Upper lobe of left lung (tissue), 6 donors: ENCODE measurements around the gene MYH1. TPM values are rescaled to one million over a fixed set of nuclear protein-coding genes. Genes with fewer than 3 reads are reported as not detected.

Source experiments
- ATAC-seq, 2 donors: fragments of 200-7000 bp; cut with Tn5 transposase; one replicate each; pipeline ENCODE4 v1.9.1; 2022; ENCODE audit warnings: mild to moderate bottlenecking in 2 of 2, moderate library complexity in 2 of 2; ENCODE audit not compliant: low FRiP score in 2 of 2
- DNase-seq, 2 donors: peaks; one replicate each; pipeline ENCODE4 v3.0.0-alpha.2; 2019 to 2020
- H3K27ac ChIP-seq, 4 donors: fragments of 200-600 bp; sonication (generic); one replicate each; pipeline ENCODE4 v1.5.1; 2016 to 2019
- H3K27me3 ChIP-seq, 4 donors: fragments of 200-600 bp; sonication (generic); one replicate each; pipeline ENCODE4 v1.5.1; 2017 to 2019
- H3K36me3 ChIP-seq, 4 donors: fragments of 200-600 bp; sonication (generic); one replicate each; pipeline ENCODE4 v1.5.1; 2016 to 2019
- H3K4me1 ChIP-seq, 4 donors: fragments of 200-600 bp; sonication (generic); one replicate each; pipeline ENCODE4 v1.5.1; 2018 to 2019
- H3K4me3 ChIP-seq, 4 donors: fragments of 200-600 bp; sonication (generic); one replicate each; pipeline ENCODE4 v1.5.1; 2017 to 2019; ENCODE audit warnings: mild to moderate bottlenecking in 2 of 4, moderate library complexity in 1 of 4
- H3K9me3 ChIP-seq, 4 donors: fragments of 200-600 bp; sonication (generic); one replicate each; pipeline ENCODE4 v1.5.1; 2018 to 2019
- CTCF ChIP-seq, 6 experiments: fragments of 450-650 bp in 4 of 6; fragments of 200-600 bp in 2 of 6; sonication (generic) in 2 of 6; IDR thresholded peaks; one replicate each; pipeline ENCODE4 v1.5.1; 2016 to 2019; ENCODE audit warnings: antibody characterized with exemption in 6 of 6
- EP300 ChIP-seq, 4 donors: sonication (generic); formaldehyde crosslinking; IDR thresholded peaks; one replicate each; pipeline ENCODE4 v1.5.1; 2017; ENCODE audit warnings: antibody characterized with exemption in 4 of 4, control low read depth in 2 of 4
- POLR2A ChIP-seq, 4 donors: fragments of 450-650 bp; IDR thresholded peaks; one replicate each; pipeline ENCODE4 v1.5.1; 2016 to 2017; ENCODE audit warnings: antibody characterized with exemption in 4 of 4, mild to moderate bottlenecking in 2 of 4
- POLR2AphosphoS5 ChIP-seq, 2 donors: sonication (generic); formaldehyde crosslinking; IDR thresholded peaks; one replicate each; pipeline ENCODE4 v1.5.1; 2017; ENCODE audit warnings: antibody characterized with exemption in 2 of 2
- WGBS, 2 donors: methylation state at CpG; one replicate each; pipeline ENCODE4 v1.1.5; 2017 to 2018; 5-methylcytosine and 5-hydroxymethylcytosine counted together
- total RNA-seq, 6 donors: library from RNA; depleted of rRNA in 4 of 6; stranded (reverse); fragments of >200 nt in 4 of 6; gene quantifications; one replicate each; pipeline versions ENCODE4 v1.1.0 to v1.2.1, GENCODE V29; 2016 to 2021
- donor health status: DM: no; HTN: no; CAD: no; lungs with moderate emphysema.
- donor health status: DM: no; HTN: yes; CAD: no; lungs with severe emphysema.

MYH1 gene
- total RNA-seq, 6 donors from 2014 or later = under 0.01 to 0.10 (median 0.08) TPM; not detected in 2

GRCh38 chr17:10474536-10474935, 43.8 kb downstream of the MYH1 start:
- H3K9me3 ChIP-seq = no peaks in the 10 kb centered on the region
- no peaks in the 10 kb centered on the region for H3K4me1 ChIP-seq
- H3K27me3 ChIP-seq = no peaks in the 10 kb centered on the region
- H3K27ac ChIP-seq = no peak overlapping the region
- H3K36me3 ChIP-seq = no peaks in the 10 kb centered on the region
- H3K4me3 ChIP-seq = no peak overlapping the region
- no peak for ATAC-seq
- WGBS, 2 donors = 70 to 78% methylated on average over 4 of the region's 4 CpGs
- TF ChIP-seq POLR2AphosphoS5 (IDR thresholded peaks at IDR 0.05) (no peak), EP300 (IDR thresholded peaks at IDR 0.05) (no peak), POLR2A (IDR thresholded peaks at IDR 0.05) (no peak), CTCF (IDR thresholded peaks at IDR 0.05) (no peak)
- DNase-seq = no peak

- no peak overlapping the region for H3K4me3 ChIP-seq
- no peaks in the 10 kb centered on the region for H3K4me1 ChIP-seq
- H3K36me3 ChIP-seq = no peaks in the 10 kb centered on the region
- 96 to 100% methylated on average over 1 of the region's 1 CpG for WGBS, 2 donors
- ATAC-seq (no peak), DNase-seq (no peak)
- TF ChIP-seq CTCF (IDR thresholded peaks at IDR 0.05) = no peak
- no peak overlapping the region for H3K27ac ChIP-seq
- H3K9me3 ChIP-seq = no peaks in the 10 kb centered on the region
- no peaks in the 10 kb centered on the region for H3K27me3 ChIP-seq
These were observed 46.5 kb downstream of the MYH1 start for GRCh38 chr17:10471858-10472257.

- Histone ChIP-seq H3K27me3 (no peaks in the 10 kb centered on the region), H3K9me3 (no peaks in the 10 kb centered on the region), H3K36me3 (no peaks in the 10 kb centered on the region), H3K4me1 (no peaks in the 10 kb centered on the region), H3K27ac (no peak within 1 kb of the TSS), H3K4me3 (no peak within 1 kb of the TSS)
- ATAC-seq (no peak), DNase-seq (no peak)
- 52 to 74% methylated on average over 1 of the region's 1 CpG for WGBS, 2 donors
- no peak for TF ChIP-seq EP300 (IDR thresholded peaks at IDR 0.05)
- no peak for TF ChIP-seq POLR2AphosphoS5 (IDR thresholded peaks at IDR 0.05)
- no peak for TF ChIP-seq CTCF (IDR thresholded peaks at IDR 0.05)
- no peak for TF ChIP-seq POLR2A (IDR thresholded peaks at IDR 0.05)
These were observed 48.9 kb downstream of the MYH1 start, which contains the start of gene MYH4 for GRCh38 chr17:10469459-10469858. TSS of gene MYH4 (minus strand) at chr17:10469559. CDS start at chr17:10466745, 2,814 bp downstream.

GRCh38 chr17:10463402-10463801, 54.9 kb downstream of the MYH1 start:
- ATAC-seq = no peak
- 62 to 70% methylated on average over 4 of the region's 4 CpGs for WGBS, 2 donors

More at GRCh38 chr17:10463402-10463801, 54.9 kb downstream of the MYH1 start:
- H3K4me3 ChIP-seq = no peak overlapping the region
- no peak for DNase-seq
- no peaks in the 10 kb centered on the region for H3K27me3 ChIP-seq
- no peak overlapping the region for H3K27ac ChIP-seq
- no peaks in the 10 kb centered on the region for H3K36me3 ChIP-seq
- no peaks in the 10 kb centered on the region for H3K4me1 ChIP-seq
- no peaks in the 10 kb centered on the region for H3K9me3 ChIP-seq
- no peak for TF ChIP-seq EP300 (IDR thresholded peaks at IDR 0.05)
- no peak for TF ChIP-seq POLR2AphosphoS5 (IDR thresholded peaks at IDR 0.05)
- TF ChIP-seq POLR2A (IDR thresholded peaks at IDR 0.05) = no peak
- TF ChIP-seq CTCF (IDR thresholded peaks at IDR 0.05) = no peak
